ENCODE results near the gene HLA-E.
"Not testable (repeated sequence)": the region's sequence is repeated elsewhere in the genome, so short reads cannot be mapped to it uniquely, and the experiment has no call there.

- not testable (repeated sequence) for TF ChIP-seq POLR2A, CTCF (IDR thresholded peaks at IDR 0.05)
Measured at GRCh38 chr6:30491291-30491953, 2.1 kb downstream of the HLA-E start.
